ENCODE results near the gene IHH.

DNA sequence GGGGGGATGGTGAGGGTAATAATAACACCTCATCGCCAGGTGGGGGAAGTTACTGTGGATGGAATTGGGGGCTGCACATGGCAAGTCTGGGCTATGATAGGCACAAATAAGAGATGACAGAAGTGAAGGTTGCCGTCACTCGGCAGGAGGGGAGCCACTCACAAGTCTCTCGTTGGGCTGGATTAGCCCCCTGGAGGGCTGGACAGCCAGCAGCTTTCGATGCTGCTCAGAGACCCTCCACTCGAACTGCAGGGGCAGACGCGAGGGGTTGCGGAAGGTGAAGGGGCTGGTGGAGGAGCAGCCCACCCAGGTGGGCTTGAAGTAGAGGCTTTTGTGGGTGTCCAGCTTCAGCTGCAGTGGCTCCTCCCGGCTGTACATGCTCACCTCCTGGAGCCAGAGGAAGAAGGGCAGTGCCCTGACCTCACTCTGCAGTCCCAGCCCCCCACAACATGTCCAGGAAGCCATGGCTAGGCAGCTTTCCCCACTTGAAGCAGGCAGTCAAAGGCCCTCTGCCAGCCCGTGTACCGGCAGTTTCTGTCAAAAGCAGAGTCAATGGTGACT is 37.6 kb downstream of the IHH start:
- TF ChIP-seq, protein P1, sequence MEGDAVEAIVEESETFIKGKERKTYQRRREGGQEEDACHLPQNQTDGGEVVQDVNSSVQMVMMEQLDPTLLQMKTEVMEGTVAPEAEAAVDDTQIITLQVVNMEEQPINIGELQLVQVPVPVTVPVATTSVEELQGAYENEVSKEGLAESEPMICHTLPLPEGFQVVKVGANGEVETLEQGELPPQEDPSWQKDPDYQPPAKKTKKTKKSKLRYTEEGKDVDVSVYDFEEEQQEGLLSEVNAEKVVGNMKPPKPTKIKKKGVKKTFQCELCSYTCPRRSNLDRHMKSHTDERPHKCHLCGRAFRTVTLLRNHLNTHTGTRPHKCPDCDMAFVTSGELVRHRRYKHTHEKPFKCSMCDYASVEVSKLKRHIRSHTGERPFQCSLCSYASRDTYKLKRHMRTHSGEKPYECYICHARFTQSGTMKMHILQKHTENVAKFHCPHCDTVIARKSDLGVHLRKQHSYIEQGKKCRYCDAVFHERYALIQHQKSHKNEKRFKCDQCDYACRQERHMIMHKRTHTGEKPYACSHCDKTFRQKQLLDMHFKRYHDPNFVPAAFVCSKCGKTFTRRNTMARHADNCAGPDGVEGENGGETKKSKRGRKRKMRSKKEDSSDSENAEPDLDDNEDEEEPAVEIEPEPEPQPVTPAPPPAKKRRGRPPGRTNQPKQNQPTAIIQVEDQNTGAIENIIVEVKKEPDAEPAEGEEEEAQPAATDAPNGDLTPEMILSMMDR (IDR thresholded peaks at IDR 0.05), result no peak
- no peak for TF ChIP-seq POLR2AphosphoS5 (IDR thresholded peaks at IDR 0.05; ENCODE audit: low read depth, low read length)
- no peak for TF ChIP-seq YY1 (IDR thresholded peaks at IDR 0.05; ENCODE audit: low read depth)
- no peak for TF ChIP-seq SIN3A (IDR thresholded peaks at IDR 0.05; ENCODE audit: borderline replicate concordance, low read depth, low read length)
- TF ChIP-seq ELF1 (IDR thresholded peaks at IDR 0.05), result no peak
- TF ChIP-seq RFX5 (IDR thresholded peaks at IDR 0.05; ENCODE audit: low read length), result no peak
- no peak for TF ChIP-seq NRF1 (IDR thresholded peaks at IDR 0.05; ENCODE audit: low read depth, low read length)
